Trophoblast cell (in vitro differentiated cells and primary cell): ENCODE measurements around the gene ARAP2.

Source experiments
- DNase-seq, 2 donors: peaks; one replicate each; pipeline ENCODE4 v3.0.0-alpha.2; 2016
- H2AFZ ChIP-seq: 2 replicates; pipeline ENCODE4 v1.6.1; 2013; ENCODE audit warnings: low read length, moderate library complexity, mild to moderate bottlenecking; ENCODE audit not compliant: insufficient read depth, poor library complexity
- H2AK5ac ChIP-seq: 2 replicates; pipeline ENCODE4 v1.6.1; 2013; ENCODE audit warnings: mild to moderate bottlenecking, low read length
- H2BK120ac ChIP-seq: 2 replicates; pipeline ENCODE4 v1.6.1; 2013; ENCODE audit warnings: low read length, mild to moderate bottlenecking, moderate library complexity; ENCODE audit not compliant: insufficient read depth, poor library complexity
- H2BK12ac ChIP-seq: 2 replicates; pipeline ENCODE4 v1.6.1; 2013; ENCODE audit warnings: mild to moderate bottlenecking, low read length, moderate library complexity
- H2BK5ac ChIP-seq: 2 replicates; pipeline ENCODE4 v1.6.1; 2013; ENCODE audit warnings: low read length, low read depth, moderate library complexity, mild to moderate bottlenecking; ENCODE audit not compliant: poor library complexity
- H3K14ac ChIP-seq: 2 replicates; pipeline ENCODE4 v1.6.1; 2013; ENCODE audit warnings: mild to moderate bottlenecking, low read length
- H3K18ac ChIP-seq: 2 replicates; pipeline ENCODE4 v1.6.1; 2013; ENCODE audit warnings: mild to moderate bottlenecking, low read length
- H3K23ac ChIP-seq: 2 replicates; pipeline ENCODE4 v1.6.1; 2013; ENCODE audit warnings: low read length
- H3K27ac ChIP-seq: 2 replicates; pipeline ENCODE4 v1.5.1; 2013; ENCODE audit warnings: low read depth, mild to moderate bottlenecking, inconsistent platforms, low read length, moderate library complexity
- H3K27me3 ChIP-seq: 2 replicates; pipeline ENCODE4 v1.6.1; 2013; ENCODE audit warnings: inconsistent platforms, mild to moderate bottlenecking, low read length, moderate library complexity; ENCODE audit not compliant: insufficient read depth
- H3K36me3 ChIP-seq, 2 experiments: 1 replicate in 1 of 2; 2 replicates in 1 of 2; pipeline ENCODE4 v1.6.1; 2013; ENCODE audit warnings: low read length in 2 of 2, mild to moderate bottlenecking in 2 of 2, moderate library complexity in 1 of 2; ENCODE audit not compliant: insufficient read depth in 2 of 2, control insufficient read depth in 1 of 2
- H3K4ac ChIP-seq: 2 replicates; pipeline ENCODE4 v1.6.1; 2013; ENCODE audit warnings: low read depth, mild to moderate bottlenecking, low read length, moderate library complexity
- H3K4me1 ChIP-seq, 2 experiments: 1 replicate in 1 of 2; 2 replicates in 1 of 2; pipeline ENCODE4 v1.6.1; 2013; ENCODE audit warnings: low read length in 2 of 2, mild to moderate bottlenecking in 2 of 2, moderate library complexity in 1 of 2; ENCODE audit not compliant: insufficient read depth in 2 of 2, control insufficient read depth in 1 of 2
- H3K4me2 ChIP-seq: 2 replicates; pipeline ENCODE4 v1.6.1; 2013; ENCODE audit warnings: inconsistent platforms, mild to moderate bottlenecking, low read length, moderate library complexity
- H3K4me3 ChIP-seq: 2 replicates; pipeline ENCODE4 v1.5.1; 2013; ENCODE audit warnings: mild to moderate bottlenecking, low read depth, low read length, inconsistent platforms
- H3K79me1 ChIP-seq: one replicate; pipeline ENCODE4 v1.6.1; 2013; ENCODE audit warnings: low read length
- H3K79me2 ChIP-seq: 2 replicates; pipeline ENCODE4 v1.6.1; 2013; ENCODE audit warnings: low read length, mild to moderate bottlenecking; ENCODE audit not compliant: control insufficient read depth, insufficient read depth, poor library complexity
- H3K9ac ChIP-seq: 2 replicates; pipeline ENCODE4 v1.6.1; 2013; ENCODE audit warnings: mild to moderate bottlenecking, low read length
- H3K9me3 ChIP-seq: 2 replicates; pipeline ENCODE4 v1.6.1; 2013; ENCODE audit warnings: low read depth, mild to moderate bottlenecking, control low read depth, inconsistent platforms, low read length; ENCODE audit not compliant: insufficient read depth
- H4K12ac ChIP-seq: 2 replicates; pipeline ENCODE4 v1.6.1; 2013; ENCODE audit warnings: low read depth, mild to moderate bottlenecking, low read length, moderate library complexity
- H4K8ac ChIP-seq: 2 replicates; pipeline ENCODE4 v1.6.1; 2013; ENCODE audit warnings: low read depth, mild to moderate bottlenecking, low read length, moderate library complexity
- H4K91ac ChIP-seq: one replicate; pipeline ENCODE4 v1.6.1; 2013; ENCODE audit warnings: low read depth, mild to moderate bottlenecking, low read length, moderate library complexity
- WGBS: extraction: QIAGEN DNeasy Blood & Tissue Kit; methylation state at CpG from one replicate; pipeline ENCODE4 v1.1.7; 2013; ENCODE audit warnings: missing lambda C conversion rate; ENCODE audit not compliant: insufficient read length, insufficient coverage; ENCODE audit errors: extremely low coverage; 5-methylcytosine and 5-hydroxymethylcytosine counted together

The ARAP2 gene

GRCh38 chr4:36286481-36286871 lies 42.2 kb upstream of the ARAP2 start:
- H4K12ac ChIP-seq: no peak overlapping the region
- no peak overlapping the region for H2BK120ac ChIP-seq
- no peaks in the 10 kb centered on the region for H3K79me2 ChIP-seq
- no peaks in the 10 kb centered on the region for H3K79me1 ChIP-seq
- H2AK5ac ChIP-seq: no peak overlapping the region
- no peak overlapping the region for H3K14ac ChIP-seq
- WGBS: no CpG with 5 or more reads among the region's 4 CpGs
- no peak overlapping the region for H3K4me2 ChIP-seq
- H4K8ac ChIP-seq: no peak overlapping the region
- no peak overlapping the region for H3K27ac ChIP-seq
- H3K9ac ChIP-seq: no peak overlapping the region
- no peak overlapping the region for H3K18ac ChIP-seq
- DNase-seq: no peak
- H3K4ac ChIP-seq: no peak overlapping the region
- H2BK5ac ChIP-seq: no peak overlapping the region
- no peak overlapping the region for H3K4me3 ChIP-seq
- H3K4me1 ChIP-seq: no peaks in the 10 kb centered on the region
- no peak overlapping the region for H2BK12ac ChIP-seq
- H3K36me3 ChIP-seq: no peaks in the 10 kb centered on the region
- H2AFZ ChIP-seq: no peak overlapping the region
- H4K91ac ChIP-seq: no peak overlapping the region
- no peaks in the 10 kb centered on the region for H3K27me3 ChIP-seq
- no peaks in the 10 kb centered on the region for H3K9me3 ChIP-seq
- H3K23ac ChIP-seq: no peak overlapping the region

GRCh38 chr4:36285784-36286480 lies 41.6 kb upstream of the ARAP2 start:
- Histone ChIP-seq H3K27ac (no peak overlapping the region), H3K79me1 (no peaks in the 10 kb centered on the region), H3K9me3 (no peaks in the 10 kb centered on the region), H3K4me1 (no peaks in the 10 kb centered on the region), H3K23ac (no peak overlapping the region), H3K9ac (no peak overlapping the region), H3K79me2 (no peaks in the 10 kb centered on the region), H3K4me2 (no peak overlapping the region), H3K4ac (no peak overlapping the region), H2BK5ac (no peak overlapping the region), H2BK12ac (no peak overlapping the region), H2BK120ac (no peak overlapping the region), H4K12ac (no peak overlapping the region), H2AK5ac (no peak overlapping the region), H3K14ac (no peak overlapping the region), H3K4me3 (no peak overlapping the region), H4K91ac (no peak overlapping the region), H4K8ac (no peak overlapping the region), H3K27me3 (no peaks in the 10 kb centered on the region), H3K36me3 (no peaks in the 10 kb centered on the region), H2AFZ (no peak overlapping the region), H3K18ac (no peak overlapping the region)
- WGBS: no CpG with 5 or more reads among the region's 6 CpGs
- DNase-seq: no peak

GRCh38 chr4:36283912-36284465 lies 39.7 kb upstream of the ARAP2 start:
- Histone ChIP-seq H4K91ac (no peak overlapping the region), H4K12ac (no peak overlapping the region), H3K4me2 (no peak overlapping the region), H3K18ac (no peak overlapping the region), H2BK12ac (no peak overlapping the region), H3K4ac (no peak overlapping the region), H3K4me3 (no peak overlapping the region), H3K23ac (no peak overlapping the region), H3K9me3 (no peaks in the 10 kb centered on the region), H3K9ac (no peak overlapping the region), H4K8ac (no peak overlapping the region), H3K79me1 (no peaks in the 10 kb centered on the region), H2AK5ac (no peak overlapping the region), H3K79me2 (no peaks in the 10 kb centered on the region), H3K27me3 (no peaks in the 10 kb centered on the region), H2AFZ (no peak overlapping the region), H2BK120ac (no peak overlapping the region), H2BK5ac (no peak overlapping the region), H3K27ac (no peak overlapping the region), H3K14ac (no peak overlapping the region), H3K4me1 (peaks cover 0 to 2% of the 10 kb centered on the region in 2 experiments), H3K36me3 (no peaks in the 10 kb centered on the region)
- WGBS: no CpG with 5 or more reads among the region's 2 CpGs
- no peak for DNase-seq

- no peak overlapping the region for H3K27ac ChIP-seq
- H3K79me2 ChIP-seq: no peaks in the 10 kb centered on the region
- no peak overlapping the region for H2AK5ac ChIP-seq
- H3K23ac ChIP-seq: no peak overlapping the region
- no peak overlapping the region for H4K12ac ChIP-seq
- H2BK12ac ChIP-seq: no peak overlapping the region
- no peak overlapping the region for H4K8ac ChIP-seq
- no peak overlapping the region for H2BK120ac ChIP-seq
- H4K91ac ChIP-seq: no peak overlapping the region
- H3K79me1 ChIP-seq: no peaks in the 10 kb centered on the region
- no peaks in the 10 kb centered on the region for H3K27me3 ChIP-seq
- H3K9ac ChIP-seq: no peak overlapping the region
- H3K4me2 ChIP-seq: no peak overlapping the region
- DNase-seq: no peak
- H3K4me3 ChIP-seq: no peak overlapping the region
- H3K36me3 ChIP-seq: no peaks in the 10 kb centered on the region
- no peak overlapping the region for H3K18ac ChIP-seq
- no peak overlapping the region for H2AFZ ChIP-seq
- H3K9me3 ChIP-seq: no peaks in the 10 kb centered on the region
- no peak overlapping the region for H2BK5ac ChIP-seq
- no peak overlapping the region for H3K14ac ChIP-seq
- H3K4ac ChIP-seq: no peak overlapping the region
- H3K4me1 ChIP-seq: peaks cover 0 to 2% of the 10 kb centered on the region in 2 experiments
These were observed 38.3 kb upstream of the ARAP2 start for GRCh38 chr4:36282503-36283030.
